Body of pancreas (tissue), 4 donors: ENCODE data around the gene PBX1.

Experiments used
- POLR2A ChIP-seq, 3 donors: fragments of 450-650 bp; IDR thresholded peaks; one replicate each; pipeline ENCODE4 v1.6.1; 2016; ENCODE audit warnings: antibody characterized with exemption in 3 of 3, mild to moderate bottlenecking in 2 of 3
- TF ChIP-seq, protein P1 (sequence below), 7 experiments: fragments of 450-650 bp in 4 of 7; fragments of 200-600 bp in 3 of 7; sonication (generic) in 3 of 7; IDR thresholded peaks; one replicate each; pipeline ENCODE4 v1.5.1; 2016 to 2019; ENCODE audit warnings: antibody characterized with exemption in 7 of 7

DNA sequence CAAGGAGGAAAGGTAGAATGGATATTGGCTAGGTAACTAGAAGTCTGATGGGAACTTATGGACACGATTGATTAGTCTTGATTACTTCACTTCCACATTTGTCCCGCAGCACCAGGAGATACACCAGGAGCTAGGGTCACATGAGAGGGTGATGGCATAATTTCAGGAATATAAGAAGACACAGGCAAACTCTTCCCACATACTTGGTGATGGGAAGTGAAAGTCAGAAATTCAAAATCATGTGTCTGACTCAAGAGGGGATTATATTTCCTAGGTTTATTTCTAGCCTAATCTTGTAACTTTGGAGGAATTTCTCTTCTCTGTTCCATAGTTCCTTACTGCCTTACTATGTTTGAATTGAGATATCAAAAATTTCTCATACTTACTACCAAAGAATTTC is 185.0 kb downstream of the PBX1 start:
- TF ChIP-seq POLR2A (IDR thresholded peaks at IDR 0.05) = no peak
- TF ChIP-seq, protein P1, sequence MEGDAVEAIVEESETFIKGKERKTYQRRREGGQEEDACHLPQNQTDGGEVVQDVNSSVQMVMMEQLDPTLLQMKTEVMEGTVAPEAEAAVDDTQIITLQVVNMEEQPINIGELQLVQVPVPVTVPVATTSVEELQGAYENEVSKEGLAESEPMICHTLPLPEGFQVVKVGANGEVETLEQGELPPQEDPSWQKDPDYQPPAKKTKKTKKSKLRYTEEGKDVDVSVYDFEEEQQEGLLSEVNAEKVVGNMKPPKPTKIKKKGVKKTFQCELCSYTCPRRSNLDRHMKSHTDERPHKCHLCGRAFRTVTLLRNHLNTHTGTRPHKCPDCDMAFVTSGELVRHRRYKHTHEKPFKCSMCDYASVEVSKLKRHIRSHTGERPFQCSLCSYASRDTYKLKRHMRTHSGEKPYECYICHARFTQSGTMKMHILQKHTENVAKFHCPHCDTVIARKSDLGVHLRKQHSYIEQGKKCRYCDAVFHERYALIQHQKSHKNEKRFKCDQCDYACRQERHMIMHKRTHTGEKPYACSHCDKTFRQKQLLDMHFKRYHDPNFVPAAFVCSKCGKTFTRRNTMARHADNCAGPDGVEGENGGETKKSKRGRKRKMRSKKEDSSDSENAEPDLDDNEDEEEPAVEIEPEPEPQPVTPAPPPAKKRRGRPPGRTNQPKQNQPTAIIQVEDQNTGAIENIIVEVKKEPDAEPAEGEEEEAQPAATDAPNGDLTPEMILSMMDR (IDR thresholded peaks at IDR 0.05) = no peak
